DND-41 (cell line): Measurements from ENCODE around the gene OR6X1.

ENCODE experiments used
- ATAC-seq: fragments of 200-7000 bp; cut with Tn5 transposase; 3 replicates; pipeline ENCODE4 v1.9.1; 2021; ENCODE audit warnings: low read depth; ENCODE audit not compliant: insufficient read depth
- DNase-seq: peaks from one replicate; pipeline ENCODE4 v3.0.0-alpha.2; 2020
- H2AFZ ChIP-seq: 2 replicates; pipeline ENCODE4 v1.6.0; 2012; ENCODE audit warnings: low read depth, low read length
- H3K27ac ChIP-seq: 2 replicates; pipeline ENCODE4 v1.5.1; 2012; ENCODE audit warnings: low read length, inconsistent platforms
- H3K27me3 ChIP-seq: fragments of 200-600 bp; sonication (generic); 2 replicates; pipeline ENCODE4 v1.6.0; 2012; ENCODE audit warnings: low read length, mild to moderate bottlenecking, inconsistent platforms; ENCODE audit not compliant: insufficient read depth, poor library complexity
- H3K36me3 ChIP-seq: 2 replicates; pipeline ENCODE4 v1.5.1; 2012; ENCODE audit warnings: low read length, inconsistent platforms; ENCODE audit not compliant: insufficient read depth
- H3K4me1 ChIP-seq: 2 replicates; pipeline ENCODE4 v1.5.1; 2012; ENCODE audit warnings: mild to moderate bottlenecking, low read length; ENCODE audit not compliant: insufficient read depth
- H3K4me2 ChIP-seq: 2 replicates; pipeline ENCODE4 v1.6.0; 2012; ENCODE audit warnings: mild to moderate bottlenecking, moderate library complexity, low read length, inconsistent platforms; ENCODE audit not compliant: insufficient read depth
- H3K4me3 ChIP-seq, 2 experiments: fragments of 200-600 bp in 1 of 2; shearing (Covaris generic) in 1 of 2; 2 replicates each; pipeline ENCODE4 v1.5.1; 2012 to 2016; ENCODE audit warnings: inconsistent platforms in 2 of 2, low read length in 2 of 2, mild to moderate bottlenecking in 2 of 2, low read depth in 1 of 2, moderate library complexity in 1 of 2
- H3K79me2 ChIP-seq: 2 replicates; pipeline ENCODE4 v1.6.0; 2012; ENCODE audit warnings: low read length, inconsistent platforms; ENCODE audit not compliant: insufficient read depth
- H3K9ac ChIP-seq: 2 replicates; pipeline ENCODE4 v1.6.0; 2012; ENCODE audit warnings: low read depth, mild to moderate bottlenecking, inconsistent platforms, low read length, moderate library complexity
- H3K9me3 ChIP-seq: 2 replicates; pipeline ENCODE4 v1.5.1; 2012; ENCODE audit warnings: low read length, moderate library complexity, mild to moderate bottlenecking, inconsistent platforms; ENCODE audit not compliant: insufficient read depth, severe bottlenecking
- H4K20me1 ChIP-seq: 2 replicates; pipeline ENCODE4 v1.6.0; 2012; ENCODE audit warnings: low read length; ENCODE audit not compliant: insufficient read depth
- EZH2 ChIP-seq: IDR thresholded peaks from 3 replicates; pipeline ENCODE4 v1.6.1; 2012; ENCODE audit warnings: borderline replicate concordance, low read depth, mild to moderate bottlenecking, moderate library complexity, low read length, inconsistent platforms; ENCODE audit not compliant: severe bottlenecking
- TF ChIP-seq, protein P1 (sequence below): IDR thresholded peaks from 2 replicates; pipeline ENCODE4 v1.5.1; 2012; ENCODE audit warnings: borderline replicate concordance, low read length, moderate library complexity, mild to moderate bottlenecking; ENCODE audit not compliant: poor library complexity, severe bottlenecking; ENCODE audit errors: extremely low read depth

The OR6X1 gene

DNA sequence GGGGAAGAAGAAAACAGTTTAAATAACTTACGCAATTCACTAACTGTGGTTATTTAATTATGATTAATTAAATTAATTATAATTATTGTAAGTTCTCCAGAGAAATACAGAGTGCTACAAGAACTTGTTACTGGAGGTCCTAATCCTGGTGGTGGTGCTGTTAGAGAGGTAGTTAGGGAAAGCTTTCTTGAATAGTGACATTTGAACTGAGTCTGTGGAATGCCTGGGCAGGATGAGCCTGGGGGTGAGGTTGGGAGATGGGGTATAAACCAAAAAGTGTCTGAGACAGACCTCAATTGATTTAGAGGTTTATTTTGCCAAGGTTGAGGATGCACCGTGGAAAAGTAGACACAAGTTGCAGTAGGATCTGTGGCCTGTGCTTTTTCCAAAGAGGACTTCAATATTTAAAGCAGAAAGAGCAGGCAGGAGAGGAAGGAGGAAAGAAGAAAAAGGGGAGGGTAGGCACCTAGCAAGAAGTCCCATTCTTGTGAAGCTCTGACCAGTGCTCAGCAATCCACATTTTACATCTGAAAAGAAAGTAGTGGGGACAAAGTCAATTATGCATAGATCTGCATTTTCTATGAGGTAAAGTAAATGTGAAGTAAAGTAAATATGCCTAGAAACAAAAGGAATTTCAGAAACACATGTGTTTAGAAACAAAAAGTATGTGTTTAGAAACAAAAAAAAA, 8.4 kb downstream of the OR6X1 start:
- Histone ChIP-seq H3K27ac (no peak overlapping the region), H4K20me1 (no peaks in the 10 kb centered on the region), H3K4me3 (no peak overlapping the region), H3K36me3 (no peaks in the 10 kb centered on the region), H2AFZ (no peak overlapping the region), H3K27me3 (peaks cover 2% of the 10 kb centered on the region), H3K9ac (no peak overlapping the region), H3K79me2 (peaks cover 6% of the 10 kb centered on the region), H3K9me3 (no peaks in the 10 kb centered on the region), H3K4me2 (no peak overlapping the region), H3K4me1 (peaks cover 11% of the 10 kb centered on the region)
- DNase-seq (no peak), ATAC-seq (no peak)
- TF ChIP-seq, protein P1, sequence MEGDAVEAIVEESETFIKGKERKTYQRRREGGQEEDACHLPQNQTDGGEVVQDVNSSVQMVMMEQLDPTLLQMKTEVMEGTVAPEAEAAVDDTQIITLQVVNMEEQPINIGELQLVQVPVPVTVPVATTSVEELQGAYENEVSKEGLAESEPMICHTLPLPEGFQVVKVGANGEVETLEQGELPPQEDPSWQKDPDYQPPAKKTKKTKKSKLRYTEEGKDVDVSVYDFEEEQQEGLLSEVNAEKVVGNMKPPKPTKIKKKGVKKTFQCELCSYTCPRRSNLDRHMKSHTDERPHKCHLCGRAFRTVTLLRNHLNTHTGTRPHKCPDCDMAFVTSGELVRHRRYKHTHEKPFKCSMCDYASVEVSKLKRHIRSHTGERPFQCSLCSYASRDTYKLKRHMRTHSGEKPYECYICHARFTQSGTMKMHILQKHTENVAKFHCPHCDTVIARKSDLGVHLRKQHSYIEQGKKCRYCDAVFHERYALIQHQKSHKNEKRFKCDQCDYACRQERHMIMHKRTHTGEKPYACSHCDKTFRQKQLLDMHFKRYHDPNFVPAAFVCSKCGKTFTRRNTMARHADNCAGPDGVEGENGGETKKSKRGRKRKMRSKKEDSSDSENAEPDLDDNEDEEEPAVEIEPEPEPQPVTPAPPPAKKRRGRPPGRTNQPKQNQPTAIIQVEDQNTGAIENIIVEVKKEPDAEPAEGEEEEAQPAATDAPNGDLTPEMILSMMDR = no peak
- no peak for TF ChIP-seq EZH2

GRCh38 chr11:123742724-123743120, 11.6 kb downstream of the OR6X1 start:
- Histone ChIP-seq H3K27ac (no peak overlapping the region), H3K4me2 (peak overlapping the region; percentile 92), H3K9ac (no peak overlapping the region), H3K36me3 (peaks cover 16% of the 10 kb centered on the region; the same call in 1 of the 2 replicates), H3K79me2 (peaks cover 37% of the 10 kb centered on the region), H3K9me3 (peaks cover 2% of the 10 kb centered on the region), H3K4me3 (peak overlapping the region in 1 of 2 experiments; percentile 89; a peak in 1 of 4 replicates), H2AFZ (peak overlapping the region; percentile 75), H3K4me1 (peaks cover 29% of the 10 kb centered on the region), H3K27me3 (no peaks in the 10 kb centered on the region), H4K20me1 (peaks cover 6% of the 10 kb centered on the region)
- DNase-seq = no peak
- TF ChIP-seq EZH2 = no peak
- TF ChIP-seq, protein P1 = no peak
- no peak for ATAC-seq

DNA sequence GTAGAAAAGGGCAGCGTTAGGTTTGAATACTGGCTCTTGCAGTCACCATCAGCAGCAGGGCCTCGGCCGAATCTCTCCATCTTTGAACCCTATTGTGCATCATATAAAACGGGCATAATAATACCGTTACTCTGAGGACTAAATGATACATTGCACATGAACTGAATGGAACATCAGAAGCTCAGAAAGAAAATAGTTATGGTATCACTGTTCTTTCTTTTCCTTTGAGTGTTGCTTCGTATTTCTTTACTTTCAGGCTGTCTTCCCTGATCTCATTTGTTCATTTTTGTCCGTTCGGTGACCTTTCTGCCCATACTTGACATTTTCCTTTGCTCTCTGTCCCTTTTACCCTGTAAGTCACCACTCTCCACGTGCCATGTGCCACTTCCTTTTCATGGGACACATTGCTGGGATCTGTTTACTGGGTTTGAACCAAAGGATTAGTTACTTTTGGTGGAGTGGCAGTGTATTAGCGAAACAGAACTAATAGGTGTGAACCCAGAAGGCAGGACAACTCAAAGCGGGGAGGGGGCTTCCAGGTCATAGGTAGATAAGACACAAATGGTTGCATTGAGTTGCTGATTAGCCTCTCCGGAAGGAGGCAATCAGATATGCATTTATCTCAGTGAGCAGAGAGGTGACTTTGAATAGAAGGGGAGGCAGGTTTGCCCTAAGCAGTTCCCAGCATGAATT, 12.1 kb downstream of the OR6X1 start:
- peak overlapping the region; percentile 75 for H2AFZ ChIP-seq

More for the DNA sequence above, 12.1 kb downstream of the OR6X1 start:
- Histone ChIP-seq H3K4me1 (peaks cover 29% of the 10 kb centered on the region), H3K79me2 (peaks cover 43% of the 10 kb centered on the region), H3K9ac (peak overlapping the region; percentile 81), H3K27ac (peak overlapping the region; percentile 75), H3K4me3 (peak overlapping the region; percentile 62 to 89), H3K9me3 (peaks cover 3% of the 10 kb centered on the region), H4K20me1 (peaks cover 6% of the 10 kb centered on the region), H3K36me3 (peaks cover 22% of the 10 kb centered on the region; the same call in 1 of the 2 replicates), H3K27me3 (no peaks in the 10 kb centered on the region), H3K4me2 (peak overlapping the region; percentile 92)
- DNase-seq (no peak), ATAC-seq (no peak)
- no peak for TF ChIP-seq EZH2
- TF ChIP-seq, protein P1 = no peak
